ENCODE results near the gene COX4I2. TPM values are rescaled to one million over a fixed set of nuclear protein-coding genes. Genes with fewer than 3 reads are reported as not detected.

COX4I2 gene
- total RNA-seq, 1 donor from 2014 or later: 0.96 TPM

Other genes with a start within 250 kb of the COX4I2 start
- not detected for gene DEFB119, start 247.3 kb upstream of the COX4I2 start, total RNA-seq
- not detected for gene DEFB121, start 231.7 kb upstream of the COX4I2 start, total RNA-seq
- not detected for gene DEFB123, start 197.3 kb upstream of the COX4I2 start, total RNA-seq
- not detected for gene DEFB124, start 162.8 kb upstream of the COX4I2 start, total RNA-seq
- 0.20 TPM for gene REM1, start 162.6 kb upstream of the COX4I2 start, total RNA-seq
- gene HM13, start 123.5 kb upstream of the COX4I2 start, total RNA-seq: 232 TPM
- 299 TPM for gene ID1, start 32.6 kb upstream of the COX4I2 start, total RNA-seq
- 76.6 TPM for gene BCL2L1, start 85.0 kb downstream of the COX4I2 start, total RNA-seq
- gene TPX2, start 101.4 kb downstream of the COX4I2 start, total RNA-seq: 32.6 TPM
- 0.12 TPM for gene MYLK2, start 181.4 kb downstream of the COX4I2 start, total RNA-seq
- 0.40 TPM for gene FOXS1, start 207.7 kb downstream of the COX4I2 start, total RNA-seq
- gene DUSP15, start 232.6 kb downstream of the COX4I2 start, total RNA-seq: 0.64 TPM
- 0.16 TPM for gene TTLL9, start 232.7 kb downstream of the COX4I2 start, total RNA-seq